NCI-H128 (cell line): ENCODE measurements around the gene RNF13.
A peak's percentile ranks its signal among the peaks of the same experiment; 100 is the strongest.
"Not testable (repeated sequence)": the region's sequence is repeated elsewhere in the genome, so short reads cannot be mapped to it uniquely, and the experiment has no call there.

Source experiments
- DNase-seq: peaks from one replicate; lab custom pipeline; 2025; ENCODE audit not compliant: unreplicated experiment; lab: John Stamatoyannopoulos, UW

RNF13 gene

DNA sequence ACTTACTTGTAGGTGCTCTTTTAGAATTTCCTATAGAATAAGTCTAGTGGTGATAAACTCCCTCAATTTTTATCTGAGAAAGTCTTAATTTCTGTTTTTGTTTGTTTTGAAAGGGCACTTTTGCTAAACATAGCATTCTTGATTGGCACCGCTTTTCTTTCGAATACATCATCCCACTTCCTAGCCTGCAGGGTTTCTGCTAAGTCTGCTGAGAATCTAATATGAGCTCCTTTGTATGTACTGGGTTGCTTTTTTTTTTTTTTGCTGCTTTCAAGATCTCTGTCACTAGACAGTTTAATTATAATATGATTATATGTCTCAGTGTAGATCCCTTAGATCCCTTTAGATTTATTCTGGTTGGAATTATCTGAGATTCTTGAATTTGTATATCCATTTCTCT, 136.2 kb downstream of the RNF13 start:
- no peak for DNase-seq

DNA sequence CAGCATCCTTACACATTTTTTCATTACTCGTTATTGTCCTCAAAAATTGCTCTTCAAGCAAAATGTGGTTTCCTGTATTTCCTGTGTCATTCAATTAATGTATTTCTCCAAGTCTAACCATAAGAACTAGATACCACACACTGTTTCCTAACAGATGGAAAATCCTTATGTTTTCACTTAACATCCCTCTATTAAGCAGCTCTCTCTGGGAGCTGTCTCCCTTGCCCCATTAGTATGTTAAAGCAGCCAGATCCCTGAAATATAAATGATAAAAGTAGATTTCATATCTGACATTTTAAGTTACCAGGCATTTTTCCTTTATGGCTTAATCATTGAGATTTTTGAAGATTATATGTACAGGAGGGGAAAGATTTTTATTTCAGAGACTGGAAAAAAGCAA, 141.8 kb downstream of the RNF13 start:
- no peak for DNase-seq

- DNase-seq, result no peak
Observed at GRCh38 chr3:149955449-149955848, 142.4 kb downstream of the RNF13 start.

DNA sequence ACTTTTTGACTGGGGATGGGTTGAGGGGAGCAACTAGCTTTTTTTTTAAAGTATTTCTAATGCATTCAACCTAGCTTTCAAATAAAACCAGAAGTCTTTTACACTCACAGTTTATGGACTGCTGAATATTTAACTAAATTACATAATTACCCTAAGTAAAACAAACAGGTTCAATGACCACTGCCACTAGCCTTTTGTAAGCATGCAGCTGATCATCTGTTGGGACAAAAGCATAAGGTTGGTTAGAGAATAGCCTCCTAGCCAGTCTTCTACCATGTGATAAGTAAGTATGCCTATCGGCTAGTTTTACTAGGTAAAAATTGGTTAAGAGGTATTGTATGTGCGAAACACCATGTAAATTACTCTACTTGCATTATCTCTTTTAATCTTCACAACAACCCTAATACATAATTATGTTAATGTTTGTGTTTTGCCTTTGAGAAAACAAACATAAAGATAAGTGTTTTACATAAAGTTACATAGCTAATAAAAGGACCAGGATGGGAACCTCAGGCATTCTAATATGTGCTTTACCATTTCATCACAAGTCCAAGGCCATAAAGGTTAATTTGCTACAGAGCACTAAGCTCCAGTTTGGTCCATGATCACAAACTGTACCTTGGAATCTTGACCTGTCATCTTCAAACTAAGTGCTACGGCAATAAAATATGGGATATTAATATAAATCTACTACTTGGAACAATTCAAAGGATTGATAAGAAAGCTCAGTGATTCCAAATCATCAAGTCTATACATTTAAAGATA, 144.5 kb downstream of the RNF13 start:
- no peak for DNase-seq

GRCh38 chr3:149958171-149958796, 145.3 kb downstream of the RNF13 start:
- no peak for DNase-seq

DNA sequence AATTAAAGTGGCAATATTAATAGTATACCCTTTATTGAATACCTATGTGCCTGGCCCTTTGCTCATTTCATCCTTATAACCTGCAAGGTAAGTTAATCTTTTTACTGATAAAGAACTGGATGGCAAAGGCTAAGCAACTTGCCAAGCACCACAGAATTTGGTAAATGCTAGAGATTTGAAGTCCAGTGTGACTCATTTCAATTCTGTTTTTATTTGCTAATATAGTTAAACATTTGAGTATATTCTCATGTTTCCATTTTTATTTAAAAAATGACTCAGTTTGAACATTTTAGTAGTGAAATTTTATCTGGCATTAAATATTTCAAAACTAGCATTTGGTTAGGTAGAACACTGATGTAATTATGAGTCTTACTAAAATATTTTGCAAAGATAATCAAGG, 146.4 kb downstream of the RNF13 start:
- no peak for DNase-seq

DNA sequence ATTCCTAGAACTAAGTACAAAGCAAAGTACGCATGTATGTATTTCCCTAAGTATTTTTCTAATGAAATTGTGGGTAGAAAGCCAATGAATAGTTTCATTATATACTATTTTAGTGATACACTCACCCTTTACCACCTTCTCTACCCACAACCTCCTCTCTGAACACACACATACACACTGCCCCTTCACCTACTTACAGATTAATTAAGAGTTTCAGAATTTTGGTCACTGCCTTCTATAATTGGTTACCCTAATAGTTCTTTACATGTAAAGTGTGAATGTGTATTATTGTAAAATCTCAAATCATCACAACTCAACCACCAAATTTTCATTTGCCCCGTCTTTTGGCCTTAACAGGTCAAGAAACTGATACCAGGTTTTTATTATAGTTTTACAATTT, 150.5 kb downstream of the RNF13 start:
- DNase-seq, result no peak

DNA sequence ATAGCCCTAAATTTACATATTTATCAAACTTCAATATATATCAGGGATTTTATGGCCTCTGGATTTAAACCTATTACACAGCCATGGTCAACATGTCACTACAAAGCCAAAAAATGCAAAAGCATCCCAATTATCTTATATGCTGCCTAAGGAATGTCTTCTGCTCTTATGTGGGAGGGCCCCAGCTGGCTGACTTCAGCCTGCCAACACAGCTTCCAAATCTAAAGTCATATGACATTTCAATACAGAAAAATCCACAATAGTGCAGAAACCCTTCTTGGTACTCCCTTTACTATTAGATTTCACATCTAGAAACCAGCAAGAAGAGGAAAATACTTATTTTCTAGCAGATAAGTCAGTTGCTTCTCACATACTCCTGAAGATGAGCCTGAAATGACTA, 151.3 kb downstream of the RNF13 start:
- no peak for DNase-seq

DNA sequence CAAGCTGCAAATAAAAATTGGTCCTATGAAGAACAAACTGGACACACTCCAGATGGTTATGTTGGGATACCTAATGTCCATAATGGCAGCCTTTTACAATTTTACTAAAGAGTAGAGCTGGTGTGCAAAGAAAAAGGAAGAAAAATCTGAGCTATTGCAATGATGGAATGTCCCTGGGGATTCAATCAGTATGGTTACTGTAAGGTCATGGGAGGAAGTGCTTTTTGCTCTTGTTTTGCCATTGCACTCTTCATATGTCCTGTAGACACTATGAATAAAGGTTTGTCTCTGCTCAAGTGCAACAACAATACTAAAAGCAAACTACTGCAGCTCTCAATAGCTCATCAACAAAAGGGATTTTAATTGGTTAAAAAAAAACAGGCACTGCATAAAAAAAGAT, 152.3 kb downstream of the RNF13 start:
- no peak for DNase-seq

DNA sequence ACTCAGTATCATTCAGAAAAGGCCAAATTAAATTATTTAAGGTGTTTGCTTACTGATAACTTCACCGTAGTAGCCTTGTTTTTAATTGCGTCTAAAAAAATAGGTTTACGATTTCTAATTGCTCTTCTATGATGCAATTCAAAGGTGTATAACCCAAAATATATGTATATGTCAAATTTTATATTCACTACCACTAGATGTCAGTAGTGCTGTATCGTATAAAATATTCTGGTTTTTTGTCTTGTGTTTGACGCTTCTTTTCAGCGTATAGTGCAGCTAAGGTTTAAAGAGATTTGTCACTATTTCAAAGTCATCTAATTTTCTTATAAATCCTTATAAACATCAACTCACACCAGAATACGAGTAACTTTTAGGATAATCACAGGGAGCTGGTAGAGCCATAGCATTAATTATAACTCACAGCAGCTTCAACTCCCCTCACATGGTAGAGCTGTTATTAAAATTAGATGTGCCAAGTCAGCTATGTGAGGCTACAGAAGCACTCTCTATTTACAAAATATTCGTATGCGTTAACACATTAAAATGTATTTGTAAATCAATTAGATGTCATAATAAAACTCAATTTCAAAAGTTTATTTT, 154.2 kb downstream of the RNF13 start:
- DNase-seq, result peak; percentile 32

- DNase-seq, result no peak
Observed at GRCh38 chr3:149968216-149968615, 155.2 kb downstream of the RNF13 start.

- DNase-seq, result no peak
Observed at GRCh38 chr3:149969110-149969939, 156.3 kb downstream of the RNF13 start.

- DNase-seq, result peak; percentile 79
Observed at GRCh38 chr3:149969940-149970715, 157.1 kb downstream of the RNF13 start.

DNA sequence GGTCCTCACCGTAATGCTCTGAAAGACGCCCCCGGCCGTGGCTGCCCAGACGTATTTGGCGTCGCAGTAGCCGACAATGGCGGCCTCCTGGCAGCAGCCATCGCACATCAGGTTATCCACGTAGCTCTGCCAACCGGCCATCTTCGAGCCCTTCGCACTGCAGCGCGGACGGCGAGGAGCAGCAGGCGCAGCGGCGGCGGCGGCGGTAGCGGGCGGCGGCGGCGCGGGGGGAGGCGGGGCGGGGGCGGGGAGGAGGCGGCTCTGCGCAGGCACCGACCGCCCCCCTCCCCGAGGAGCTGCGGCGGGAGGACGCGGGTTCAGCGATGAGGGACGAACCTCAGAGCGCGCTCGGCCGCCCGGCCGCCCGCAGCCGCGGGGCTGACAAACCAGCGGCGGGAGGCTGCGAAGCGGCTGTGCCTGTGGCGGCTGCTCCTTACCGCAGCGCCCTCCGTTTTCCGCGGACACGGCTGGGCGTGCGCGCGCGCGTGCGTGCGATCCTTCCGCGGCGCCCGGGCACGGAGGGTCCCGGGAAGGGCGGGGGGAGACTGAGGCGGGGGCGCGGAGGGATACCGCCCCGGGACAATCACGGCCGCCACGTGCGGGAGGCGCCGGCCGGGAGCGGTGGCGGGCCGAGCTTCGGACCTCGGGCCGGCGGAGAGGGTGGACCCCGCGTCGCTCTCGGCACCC, 157.8 kb downstream of the RNF13 start, which contains the start of gene PFN2:
PFN2 (minus strand) TSS at position 180 of the 687 bp plus-strand sequence; CDS start at position 141, 39 bp downstream.
- peak; percentile 86 for DNase-seq

GRCh38 chr3:149971403-149972075, 158.5 kb downstream of the RNF13 start:
- DNase-seq, result peak; percentile 92

DNA sequence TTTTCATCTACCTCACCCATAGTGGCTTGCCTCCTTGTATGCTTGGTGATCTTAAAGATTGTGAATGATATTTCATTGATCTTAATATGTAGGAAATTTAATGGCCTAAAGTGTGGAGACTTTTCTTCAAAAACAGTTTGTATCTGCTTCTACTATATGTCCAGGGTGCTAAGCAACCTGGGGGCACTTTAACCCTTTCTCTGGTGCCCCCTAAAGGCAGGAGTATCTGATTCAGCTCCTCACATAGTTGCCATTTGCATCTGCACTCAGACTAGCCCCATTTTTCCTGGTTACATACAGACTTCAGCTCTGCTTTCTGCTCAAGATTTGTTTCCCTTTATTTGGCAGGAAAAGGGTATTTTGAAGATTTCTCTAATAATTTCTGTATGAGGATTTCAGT, 162.9 kb downstream of the RNF13 start:
- DNase-seq, result no peak

DNA sequence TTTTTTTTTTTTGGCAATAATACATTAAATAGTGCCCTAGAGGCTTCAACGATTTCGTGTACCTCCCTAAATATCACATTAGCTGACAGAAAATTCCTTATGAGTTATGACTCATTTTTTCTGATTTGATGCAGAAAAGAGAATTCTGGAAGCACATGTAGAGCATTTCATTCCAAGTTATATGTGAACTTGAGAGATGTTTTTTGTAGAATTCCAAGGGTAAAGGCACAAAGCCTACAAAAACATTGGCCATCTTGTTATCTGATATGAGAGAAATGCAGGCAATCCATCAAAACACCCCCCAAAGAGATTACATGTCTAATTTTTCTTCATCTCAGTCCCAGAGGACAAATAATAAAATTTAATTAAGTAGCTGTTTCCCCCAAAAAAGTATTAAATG, 164.4 kb downstream of the RNF13 start:
- DNase-seq, result no peak

DNA sequence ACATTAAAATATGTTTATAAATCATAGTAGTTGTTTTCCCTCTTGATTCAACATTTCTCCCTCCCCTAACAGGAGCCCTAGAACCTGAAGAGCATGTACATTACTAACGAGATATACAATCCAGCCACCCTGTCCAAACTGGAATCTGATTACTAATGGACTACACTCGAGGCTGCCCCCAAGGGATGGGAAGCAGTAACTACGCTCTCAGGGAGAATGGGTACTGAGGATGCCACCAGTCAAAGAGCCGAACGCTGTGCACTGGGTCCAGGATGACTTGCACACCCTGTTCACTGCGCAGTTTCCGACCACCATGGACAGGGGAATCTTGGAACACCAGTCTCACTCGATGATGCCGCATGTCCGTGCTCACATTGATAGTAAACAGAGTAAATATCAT, 169.0 kb downstream of the RNF13 start:
- DNase-seq, result not testable (repeated sequence)

DNA sequence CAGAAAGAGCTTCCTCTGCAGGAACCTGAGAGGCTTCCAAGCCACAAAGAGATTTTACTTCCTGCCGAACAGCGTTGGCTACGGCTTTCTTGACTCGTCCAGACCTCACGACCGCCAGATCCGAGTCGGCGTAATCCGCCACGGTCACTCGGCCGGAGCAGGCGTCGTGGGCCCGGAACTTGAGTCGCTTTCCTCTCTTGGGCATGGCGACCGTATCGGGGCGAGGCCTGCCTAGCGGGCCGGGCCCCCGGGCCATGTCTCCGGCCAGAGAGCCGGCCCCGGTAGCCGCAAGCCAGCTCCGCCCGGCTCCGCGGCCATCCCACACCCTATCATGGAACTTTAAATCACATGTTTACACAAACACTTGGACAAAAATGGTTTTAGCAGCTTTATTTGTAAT, 170.0 kb downstream of the RNF13 start:
- not testable (repeated sequence) for DNase-seq
